ENCODE data around the gene CRYBG3. TPM values are rescaled to one million over a fixed set of nuclear protein-coding genes. Genes with fewer than 3 reads are reported as not detected.

Gene CRYBG3
- total and polyA plus RNA-seq, 4 donors, result 1.1 to 9.5 (median 2.5) TPM

DNA sequence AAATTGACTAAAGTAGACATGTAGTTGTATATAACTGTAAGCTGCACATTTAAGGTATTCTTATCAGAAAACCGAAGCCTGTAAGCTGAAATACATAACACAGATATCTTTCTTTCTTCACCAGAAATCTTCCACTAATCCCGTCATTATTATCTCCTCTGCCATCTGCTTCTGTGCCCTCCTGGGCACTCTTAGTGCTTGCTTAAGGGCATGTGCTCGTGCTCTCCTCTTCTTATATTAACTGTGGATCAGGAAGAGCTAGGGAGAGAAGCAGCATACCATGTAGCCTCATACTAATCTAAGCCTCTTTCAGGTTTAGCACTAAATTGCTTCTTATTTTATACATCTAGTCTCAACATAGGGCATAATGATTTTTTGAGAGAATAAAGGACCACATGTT, 89.6 kb downstream of the CRYBG3 start:
- Histone ChIP-seq H3K4me3 (ENCODE audit: low read depth in 1 of 3, low read length in 3 of 3) (no peak overlapping the region), H3K36me3 (ENCODE audit: control insufficient read depth in 4 of 4, insufficient read depth in 3 of 4, low read depth in 1 of 4, low read length in 3 of 4) (no peaks in the 10 kb centered on the region), H3K27ac (ENCODE audit: low read depth in 1 of 2, low read length in 2 of 2) (no peak overlapping the region), H3K4me1 (ENCODE audit: control insufficient read depth in 4 of 4, insufficient read depth in 4 of 4, low read length in 3 of 4) (no peaks in the 10 kb centered on the region), H3K9me3 (ENCODE audit: control insufficient read depth in 4 of 4, low read length in 3 of 4) (no peaks in the 10 kb centered on the region), H3K9ac (ENCODE audit: low read depth in 1 of 2, low read length in 2 of 2) (no peak overlapping the region), H3K27me3 (ENCODE audit: control insufficient read depth in 4 of 4, insufficient read depth in 4 of 4, low read length in 3 of 4) (no peaks in the 10 kb centered on the region)
- TF ChIP-seq, protein P1, sequence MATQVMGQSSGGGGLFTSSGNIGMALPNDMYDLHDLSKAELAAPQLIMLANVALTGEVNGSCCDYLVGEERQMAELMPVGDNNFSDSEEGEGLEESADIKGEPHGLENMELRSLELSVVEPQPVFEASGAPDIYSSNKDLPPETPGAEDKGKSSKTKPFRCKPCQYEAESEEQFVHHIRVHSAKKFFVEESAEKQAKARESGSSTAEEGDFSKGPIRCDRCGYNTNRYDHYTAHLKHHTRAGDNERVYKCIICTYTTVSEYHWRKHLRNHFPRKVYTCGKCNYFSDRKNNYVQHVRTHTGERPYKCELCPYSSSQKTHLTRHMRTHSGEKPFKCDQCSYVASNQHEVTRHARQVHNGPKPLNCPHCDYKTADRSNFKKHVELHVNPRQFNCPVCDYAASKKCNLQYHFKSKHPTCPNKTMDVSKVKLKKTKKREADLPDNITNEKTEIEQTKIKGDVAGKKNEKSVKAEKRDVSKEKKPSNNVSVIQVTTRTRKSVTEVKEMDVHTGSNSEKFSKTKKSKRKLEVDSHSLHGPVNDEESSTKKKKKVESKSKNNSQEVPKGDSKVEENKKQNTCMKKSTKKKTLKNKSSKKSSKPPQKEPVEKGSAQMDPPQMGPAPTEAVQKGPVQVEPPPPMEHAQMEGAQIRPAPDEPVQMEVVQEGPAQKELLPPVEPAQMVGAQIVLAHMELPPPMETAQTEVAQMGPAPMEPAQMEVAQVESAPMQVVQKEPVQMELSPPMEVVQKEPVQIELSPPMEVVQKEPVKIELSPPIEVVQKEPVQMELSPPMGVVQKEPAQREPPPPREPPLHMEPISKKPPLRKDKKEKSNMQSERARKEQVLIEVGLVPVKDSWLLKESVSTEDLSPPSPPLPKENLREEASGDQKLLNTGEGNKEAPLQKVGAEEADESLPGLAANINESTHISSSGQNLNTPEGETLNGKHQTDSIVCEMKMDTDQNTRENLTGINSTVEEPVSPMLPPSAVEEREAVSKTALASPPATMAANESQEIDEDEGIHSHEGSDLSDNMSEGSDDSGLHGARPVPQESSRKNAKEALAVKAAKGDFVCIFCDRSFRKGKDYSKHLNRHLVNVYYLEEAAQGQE (IDR thresholded peaks at IDR 0.05), result no peak
- TF ChIP-seq, protein P2, sequence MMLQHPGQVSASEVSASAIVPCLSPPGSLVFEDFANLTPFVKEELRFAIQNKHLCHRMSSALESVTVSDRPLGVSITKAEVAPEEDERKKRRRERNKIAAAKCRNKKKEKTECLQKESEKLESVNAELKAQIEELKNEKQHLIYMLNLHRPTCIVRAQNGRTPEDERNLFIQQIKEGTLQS (IDR thresholded peaks at IDR 0.05), result no peak
- TF ChIP-seq NR2F2 (IDR thresholded peaks at IDR 0.05) (no peak), YY1 (IDR thresholded peaks at IDR 0.05) (no peak), SP1 (IDR thresholded peaks at IDR 0.05) (no peak), FOXA2 (IDR thresholded peaks at IDR 0.05) (no peak), GABPA (IDR thresholded peaks at IDR 0.05 in 1 of 2, conservative IDR thresholded peaks at IDR 0.05 in 1 of 2) (no peak), JUND (IDR thresholded peaks at IDR 0.05) (no peak), FOXA1 (IDR thresholded peaks at IDR 0.05) (no peak), HNF4A (conservative IDR thresholded peaks at IDR 0.05) (no peak), TAF1 (conservative IDR thresholded peaks at IDR 0.05) (no peak), HNF4G (IDR thresholded peaks at IDR 0.05) (no peak)
- TF ChIP-seq, protein P3, sequence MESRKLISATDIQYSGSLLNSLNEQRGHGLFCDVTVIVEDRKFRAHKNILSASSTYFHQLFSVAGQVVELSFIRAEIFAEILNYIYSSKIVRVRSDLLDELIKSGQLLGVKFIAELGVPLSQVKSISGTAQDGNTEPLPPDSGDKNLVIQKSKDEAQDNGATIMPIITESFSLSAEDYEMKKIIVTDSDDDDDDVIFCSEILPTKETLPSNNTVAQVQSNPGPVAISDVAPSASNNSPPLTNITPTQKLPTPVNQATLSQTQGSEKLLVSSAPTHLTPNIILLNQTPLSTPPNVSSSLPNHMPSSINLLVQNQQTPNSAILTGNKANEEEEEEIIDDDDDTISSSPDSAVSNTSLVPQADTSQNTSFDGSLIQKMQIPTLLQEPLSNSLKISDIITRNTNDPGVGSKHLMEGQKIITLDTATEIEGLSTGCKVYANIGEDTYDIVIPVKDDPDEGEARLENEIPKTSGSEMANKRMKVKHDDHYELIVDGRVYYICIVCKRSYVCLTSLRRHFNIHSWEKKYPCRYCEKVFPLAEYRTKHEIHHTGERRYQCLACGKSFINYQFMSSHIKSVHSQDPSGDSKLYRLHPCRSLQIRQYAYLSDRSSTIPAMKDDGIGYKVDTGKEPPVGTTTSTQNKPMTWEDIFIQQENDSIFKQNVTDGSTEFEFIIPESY (IDR thresholded peaks at IDR 0.05), result no peak
- TF ChIP-seq, protein P4, sequence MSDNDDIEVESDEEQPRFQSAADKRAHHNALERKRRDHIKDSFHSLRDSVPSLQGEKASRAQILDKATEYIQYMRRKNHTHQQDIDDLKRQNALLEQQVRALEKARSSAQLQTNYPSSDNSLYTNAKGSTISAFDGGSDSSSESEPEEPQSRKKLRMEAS (IDR thresholded peaks at IDR 0.05), result no peak
- TF ChIP-seq, protein P5, sequence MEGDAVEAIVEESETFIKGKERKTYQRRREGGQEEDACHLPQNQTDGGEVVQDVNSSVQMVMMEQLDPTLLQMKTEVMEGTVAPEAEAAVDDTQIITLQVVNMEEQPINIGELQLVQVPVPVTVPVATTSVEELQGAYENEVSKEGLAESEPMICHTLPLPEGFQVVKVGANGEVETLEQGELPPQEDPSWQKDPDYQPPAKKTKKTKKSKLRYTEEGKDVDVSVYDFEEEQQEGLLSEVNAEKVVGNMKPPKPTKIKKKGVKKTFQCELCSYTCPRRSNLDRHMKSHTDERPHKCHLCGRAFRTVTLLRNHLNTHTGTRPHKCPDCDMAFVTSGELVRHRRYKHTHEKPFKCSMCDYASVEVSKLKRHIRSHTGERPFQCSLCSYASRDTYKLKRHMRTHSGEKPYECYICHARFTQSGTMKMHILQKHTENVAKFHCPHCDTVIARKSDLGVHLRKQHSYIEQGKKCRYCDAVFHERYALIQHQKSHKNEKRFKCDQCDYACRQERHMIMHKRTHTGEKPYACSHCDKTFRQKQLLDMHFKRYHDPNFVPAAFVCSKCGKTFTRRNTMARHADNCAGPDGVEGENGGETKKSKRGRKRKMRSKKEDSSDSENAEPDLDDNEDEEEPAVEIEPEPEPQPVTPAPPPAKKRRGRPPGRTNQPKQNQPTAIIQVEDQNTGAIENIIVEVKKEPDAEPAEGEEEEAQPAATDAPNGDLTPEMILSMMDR (IDR thresholded peaks at IDR 0.05; ENCODE audit: low read depth, low read length, missing input control), result no peak
- 89% methylated on average over 3 of the region's 3 CpGs for WGBS
- no peak for DNase-seq (ENCODE audit: low spot score)

DNA sequence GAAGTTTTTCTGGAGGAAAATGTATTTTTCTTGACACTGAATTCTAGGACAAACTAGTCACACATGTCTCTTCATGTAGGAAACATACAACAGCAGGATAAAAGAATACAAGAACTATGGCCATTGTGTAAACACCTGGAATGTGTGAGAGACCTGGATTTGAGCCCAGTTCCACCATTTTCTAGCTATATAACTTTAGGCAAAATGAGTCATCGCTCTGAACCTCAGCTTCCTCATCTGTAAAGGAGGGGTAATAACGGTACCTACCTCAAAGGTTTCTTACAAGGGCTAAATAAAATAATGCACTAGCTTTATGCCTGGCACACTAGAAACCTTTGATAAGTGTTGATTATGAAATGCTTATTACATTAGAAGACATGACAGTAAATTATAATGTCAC, 92.6 kb downstream of the CRYBG3 start:
- Histone ChIP-seq H3K9ac (ENCODE audit: low read depth in 1 of 2, low read length in 2 of 2) (no peak overlapping the region), H3K4me1 (ENCODE audit: control insufficient read depth in 4 of 4, insufficient read depth in 4 of 4, low read length in 3 of 4) (peaks cover 2 to 14% (median 9%) of the 10 kb centered on the region in 4 donors), H3K36me3 (ENCODE audit: control insufficient read depth in 4 of 4, insufficient read depth in 3 of 4, low read depth in 1 of 4, low read length in 3 of 4) (no peaks in the 10 kb centered on the region), H3K9me3 (ENCODE audit: control insufficient read depth in 4 of 4, low read length in 3 of 4) (no peaks in the 10 kb centered on the region), H3K4me3 (ENCODE audit: low read depth in 1 of 3, low read length in 3 of 3) (no peak overlapping the region), H3K27me3 (ENCODE audit: control insufficient read depth in 4 of 4, insufficient read depth in 4 of 4, low read length in 3 of 4) (no peaks in the 10 kb centered on the region), H3K27ac (ENCODE audit: low read depth in 1 of 2, low read length in 2 of 2) (no peak overlapping the region)
- no peak for DNase-seq (ENCODE audit: low spot score)
- TF ChIP-seq TAF1 (conservative IDR thresholded peaks at IDR 0.05) (no peak), JUND (IDR thresholded peaks at IDR 0.05) (no peak), FOXA1 (IDR thresholded peaks at IDR 0.05) (no peak), HNF4A (conservative IDR thresholded peaks at IDR 0.05) (no peak), RXRA (IDR thresholded peaks at IDR 0.05) (no peak), SP1 (IDR thresholded peaks at IDR 0.05) (no peak), EGR1 (IDR thresholded peaks at IDR 0.05; ENCODE audit: low read depth in 2 of 2) (no peak)
- TF ChIP-seq, protein P3 (IDR thresholded peaks at IDR 0.05), result no peak
- TF ChIP-seq, protein P5 (IDR thresholded peaks at IDR 0.05; ENCODE audit: low read depth, low read length, missing input control), result no peak
- TF ChIP-seq, protein P4 (IDR thresholded peaks at IDR 0.05), result no peak
- 89% methylated on average over 2 of the region's 2 CpGs for WGBS
